ENCODE results near the gene FUT3. TPM values are rescaled to one million over a fixed set of nuclear protein-coding genes. Genes with fewer than 3 reads are reported as not detected.
A peak's percentile ranks its signal among the peaks of the same experiment; 100 is the strongest.

FUT3 gene
- polyA plus RNA-seq, 3 donors: not detected

GRCh38 chr19:5817218-5817617 is 34.0 kb downstream of the FUT3 start:
- Histone ChIP-seq H3K27me3 (ENCODE audit: control insufficient read depth in 2 of 2, insufficient read depth in 2 of 2, low read length in 2 of 2) (no peaks in the 10 kb centered on the region), H3K27ac (ENCODE audit: low read depth in 1 of 2, low read length in 2 of 2) (no peak overlapping the region), H4K20me1 (ENCODE audit: insufficient read depth, low read length) (no peaks in the 10 kb centered on the region), H3K36me3 (replicated peaks in 1 of 2; ENCODE audit: control insufficient read depth in 1 of 2, insufficient read depth in 2 of 2, low read length in 2 of 2) (no peaks in the 10 kb centered on the region), H3K79me2 (ENCODE audit: insufficient read depth, low read length) (no peaks in the 10 kb centered on the region), H3K9me3 (replicated peaks in 1 of 2; ENCODE audit: control insufficient read depth in 1 of 2, insufficient read depth in 1 of 2, low read length in 2 of 2) (no peaks in the 10 kb centered on the region), H3K4me3 (replicated peaks in 1 of 3; ENCODE audit: low read depth in 2 of 3, low read length in 3 of 3) (no peak overlapping the region), H2AFZ (ENCODE audit: insufficient read depth, low read depth, low read length, poor library complexity, severe bottlenecking) (no peak overlapping the region), H3K4me1 (ENCODE audit: control insufficient read depth in 1 of 2, insufficient read depth in 2 of 2, low read length in 2 of 2) (no peaks in the 10 kb centered on the region), H3K9ac (ENCODE audit: insufficient read depth, low read length, poor library complexity, severe bottlenecking) (no peak overlapping the region), H3K4me2 (replicated peaks; ENCODE audit: extremely low read depth, low read length, poor library complexity, severe bottlenecking) (no peak overlapping the region)
- no peak for DNase-seq
- no CpG with 5 or more reads among the region's 2 CpGs for whole genome bisulfite sequencing (ENCODE audit: insufficient coverage)
- Mint-ChIP-seq H3K4me1 (no peaks in the 10 kb centered on the region), H3K4me3 (peak overlapping the region in 1 of 2 donors; percentile 5), H3K27ac (no peak overlapping the region), H3K9me3 (peaks cover 0 to 4% (median 2%) of the 10 kb centered on the region in 7 donors), H3K27me3 (ENCODE audit: low read depth in 3 of 3) (peaks cover 6 to 12% (median 10%) of the 10 kb centered on the region in 3 donors), H3K36me3 (no peaks in the 10 kb centered on the region)
- intact Hi-C loops (cut with micrococcal nuclease): no loop called here
- TF ChIP-seq, protein P1, sequence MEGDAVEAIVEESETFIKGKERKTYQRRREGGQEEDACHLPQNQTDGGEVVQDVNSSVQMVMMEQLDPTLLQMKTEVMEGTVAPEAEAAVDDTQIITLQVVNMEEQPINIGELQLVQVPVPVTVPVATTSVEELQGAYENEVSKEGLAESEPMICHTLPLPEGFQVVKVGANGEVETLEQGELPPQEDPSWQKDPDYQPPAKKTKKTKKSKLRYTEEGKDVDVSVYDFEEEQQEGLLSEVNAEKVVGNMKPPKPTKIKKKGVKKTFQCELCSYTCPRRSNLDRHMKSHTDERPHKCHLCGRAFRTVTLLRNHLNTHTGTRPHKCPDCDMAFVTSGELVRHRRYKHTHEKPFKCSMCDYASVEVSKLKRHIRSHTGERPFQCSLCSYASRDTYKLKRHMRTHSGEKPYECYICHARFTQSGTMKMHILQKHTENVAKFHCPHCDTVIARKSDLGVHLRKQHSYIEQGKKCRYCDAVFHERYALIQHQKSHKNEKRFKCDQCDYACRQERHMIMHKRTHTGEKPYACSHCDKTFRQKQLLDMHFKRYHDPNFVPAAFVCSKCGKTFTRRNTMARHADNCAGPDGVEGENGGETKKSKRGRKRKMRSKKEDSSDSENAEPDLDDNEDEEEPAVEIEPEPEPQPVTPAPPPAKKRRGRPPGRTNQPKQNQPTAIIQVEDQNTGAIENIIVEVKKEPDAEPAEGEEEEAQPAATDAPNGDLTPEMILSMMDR (IDR thresholded peaks at IDR 0.05): no peak

DNA sequence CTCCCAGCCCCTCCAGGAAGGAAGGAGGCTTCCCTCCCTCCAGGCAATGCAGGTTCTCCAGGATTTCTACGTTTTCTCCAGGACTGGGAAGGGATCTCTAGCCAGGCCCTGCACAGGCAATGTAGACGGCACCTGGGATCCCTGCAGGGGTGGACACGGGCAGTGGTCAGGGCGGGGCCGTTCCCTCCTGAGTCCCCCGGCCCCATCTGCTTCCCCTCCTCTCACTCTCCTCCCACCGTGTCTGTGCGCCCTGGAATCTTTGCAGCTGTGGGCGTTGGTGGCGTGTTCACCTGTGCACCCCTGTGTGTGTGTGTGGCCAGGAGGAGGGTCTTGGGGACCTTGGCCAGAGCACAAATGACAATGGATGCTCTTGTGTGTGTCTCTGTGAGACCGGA is 36.4 kb downstream of the FUT3 start:
- intact Hi-C loops (cut with micrococcal nuclease): no loop called here
- no peaks in the 10 kb centered on the region for H3K4me1 ChIP-seq (ENCODE audit: control insufficient read depth in 1 of 2, insufficient read depth in 2 of 2, low read length in 2 of 2)
- Mint-ChIP-seq H3K4me3 (no peak overlapping the region), H3K27me3 (ENCODE audit: low read depth in 3 of 3) (peaks cover 3 to 10% (median 4%) of the 10 kb centered on the region in 3 donors), H3K9me3 (peaks cover 0 to 4% (median 0%) of the 10 kb centered on the region in 7 donors), H3K27ac (no peak overlapping the region), H3K4me1 (no peaks in the 10 kb centered on the region), H3K36me3 (no peaks in the 10 kb centered on the region)
- H3K9ac ChIP-seq (ENCODE audit: insufficient read depth, low read length, poor library complexity, severe bottlenecking): no peak overlapping the region
- H3K27ac ChIP-seq (ENCODE audit: low read depth in 1 of 2, low read length in 2 of 2): no peak overlapping the region
- H3K36me3 ChIP-seq (replicated peaks in 1 of 2; ENCODE audit: control insufficient read depth in 1 of 2, insufficient read depth in 2 of 2, low read length in 2 of 2): no peaks in the 10 kb centered on the region
- no peak overlapping the region for H2AFZ ChIP-seq (ENCODE audit: insufficient read depth, low read depth, low read length, poor library complexity, severe bottlenecking)
- H3K9me3 ChIP-seq (replicated peaks in 1 of 2; ENCODE audit: control insufficient read depth in 1 of 2, insufficient read depth in 1 of 2, low read length in 2 of 2): no peaks in the 10 kb centered on the region
- no peaks in the 10 kb centered on the region for H4K20me1 ChIP-seq (ENCODE audit: insufficient read depth, low read length)
- no peaks in the 10 kb centered on the region for H3K27me3 ChIP-seq (ENCODE audit: control insufficient read depth in 2 of 2, insufficient read depth in 2 of 2, low read length in 2 of 2)
- H3K4me2 ChIP-seq (replicated peaks; ENCODE audit: extremely low read depth, low read length, poor library complexity, severe bottlenecking): no peak overlapping the region
- 78% methylated on average over 6 of the region's 11 CpGs for WGBS (ENCODE audit: insufficient coverage)
- TF ChIP-seq, protein P1 (IDR thresholded peaks at IDR 0.05): no peak
- DNase-seq: no peak
- no peak overlapping the region for H3K4me3 ChIP-seq (replicated peaks in 1 of 3; ENCODE audit: low read depth in 2 of 3, low read length in 3 of 3)
- H3K79me2 ChIP-seq (ENCODE audit: insufficient read depth, low read length): no peaks in the 10 kb centered on the region
